Small intestine (tissue), 7 donors: ENCODE results near the gene PML. TPM values are rescaled to one million over a fixed set of nuclear protein-coding genes. Genes with fewer than 3 reads are reported as not detected.

Experiments
- DNase-seq, 2 donors: peaks; one replicate each; pipeline versions ENCODE4 v3.0.0 to v3.0.0-alpha.2; 2013
- FAIRE-seq: peaks from 2 replicates; lab custom pipeline; 2012; peaks lifted over from hg19 to GRCh38; lab: Jason Lieb, UNC
- H3K27ac ChIP-seq, 3 donors: one replicate each; pipeline ENCODE4 v1.5.1; 2013; ENCODE audit warnings: low read length in 2 of 3, mild to moderate bottlenecking in 2 of 3, control low read depth in 1 of 3, inconsistent platforms in 1 of 3, low read depth in 1 of 3, moderate library complexity in 1 of 3
- H3K27me3 ChIP-seq, 3 donors: one replicate each; pipeline ENCODE4 v1.6.1; 2013; ENCODE audit warnings: low read length in 3 of 3, inconsistent platforms in 1 of 3; ENCODE audit not compliant: control insufficient read depth in 3 of 3, insufficient read depth in 3 of 3
- H3K36me3 ChIP-seq, 3 donors: one replicate each; pipeline ENCODE4 v1.6.1; 2013; ENCODE audit warnings: low read length in 3 of 3, inconsistent platforms in 1 of 3, low read depth in 1 of 3, mild to moderate bottlenecking in 1 of 3, moderate library complexity in 1 of 3; ENCODE audit not compliant: control insufficient read depth in 3 of 3, insufficient read depth in 2 of 3
- H3K4me1 ChIP-seq, 3 donors: one replicate each; pipeline ENCODE4 v1.6.1; 2013; ENCODE audit warnings: low read length in 2 of 3, inconsistent platforms in 1 of 3, low read depth in 1 of 3, mild to moderate bottlenecking in 1 of 3, moderate library complexity in 1 of 3; ENCODE audit not compliant: control insufficient read depth in 3 of 3, insufficient read depth in 2 of 3
- H3K4me3 ChIP-seq, 3 donors: one replicate each; pipeline ENCODE4 v1.5.1; 2013; ENCODE audit warnings: low read length in 3 of 3, control low read depth in 1 of 3, inconsistent platforms in 1 of 3, low read depth in 1 of 3, mild to moderate bottlenecking in 1 of 3, moderate library complexity in 1 of 3
- H3K9me3 ChIP-seq, 2 donors: one replicate each; pipeline ENCODE4 v1.6.1; 2013; ENCODE audit warnings: low read depth in 1 of 2, low read length in 1 of 2; ENCODE audit not compliant: control insufficient read depth in 2 of 2, insufficient read depth in 1 of 2
- WGBS, 3 donors: extraction: QIAGEN DNeasy Blood & Tissue Kit; methylation state at CpG; one replicate each; pipeline ENCODE4 v1.1.7; 2013; 5-methylcytosine and 5-hydroxymethylcytosine counted together
- polyA plus RNA-seq, 4 donors: library from polyadenylated mRNA; stranded (reverse) in 3 of 4; unstranded in 1 of 4; fragments of 200-250 nt in 3 of 4; fragments of 120-200 nt in 1 of 4; gene quantifications; one replicate each; pipeline versions ENCODE4 v1.2.1 to v1.2.3, GENCODE V29; 2013
- donor health status: healthy with polysubstance abuse.
- donor health status: control.
- donor health status: control.
- donor health status: Bipolar disorder and iron deficiency.
- donor health status: healthy.

Gene PML
- polyA plus RNA-seq, 4 donors: 16.5 to 31.1 (median 26.1) TPM

- Histone ChIP-seq H3K4me3 (no peak overlapping the region), H3K27ac (peak overlapping the region in 1 of 3 donors; percentile 86), H3K4me1 (peaks cover 3 to 30% (median 19%) of the 10 kb centered on the region in 3 donors), H3K36me3 (peaks cover 0 to 37% (median 0%) of the 10 kb centered on the region in 3 donors), H3K27me3 (no peaks in the 10 kb centered on the region), H3K9me3 (no peaks in the 10 kb centered on the region)
- FAIRE-seq (no peak), DNase-seq (peak in 1 of 2 donors; percentile 62)
- 70 to 78% (median 75%) methylated on average over 9 of the region's 9 CpGs for WGBS, 3 donors
Measured at GRCh38 chr15:73989001-73989798, 5.3 kb upstream of the PML start.

GRCh38 chr15:73990250-73991005 lies 4.1 kb upstream of the PML start:
- DNase-seq (no peak), FAIRE-seq (no peak)
- Histone ChIP-seq H3K9me3 (no peaks in the 10 kb centered on the region), H3K4me3 (no peak overlapping the region), H3K4me1 (peaks cover 3 to 27% (median 17%) of the 10 kb centered on the region in 3 donors), H3K27ac (peak overlapping the region in 2 of 3 donors; percentile 12 to 86), H3K27me3 (no peaks in the 10 kb centered on the region), H3K36me3 (peaks cover 0 to 25% (median 0%) of the 10 kb centered on the region in 3 donors)
- 57 to 62% (median 60%) methylated on average over 9 of the region's 9 CpGs for WGBS, 3 donors

DNA sequence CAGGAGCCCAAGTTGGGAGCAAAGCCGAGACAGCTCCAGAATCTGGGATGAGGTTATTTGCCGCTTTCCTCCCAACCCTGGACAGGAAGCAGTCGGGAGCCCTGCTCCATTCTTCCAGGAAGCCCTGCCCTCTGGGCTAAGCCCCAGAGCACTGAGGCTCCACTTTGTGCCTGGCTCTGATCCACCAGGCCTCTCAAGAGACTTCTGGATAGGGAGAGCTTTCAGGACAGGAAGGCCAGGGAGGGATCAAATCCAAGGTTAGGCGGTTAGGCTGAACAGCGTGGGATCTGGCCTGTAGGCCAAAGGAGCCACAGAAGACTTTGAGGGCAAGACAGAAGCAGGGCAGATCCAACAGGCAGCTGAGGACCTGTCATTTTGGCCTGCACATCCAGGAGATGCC lies 3.3 kb upstream of the PML start:
- DNase-seq: peak in 1 of 2 donors; percentile 32
- WGBS, 3 donors: 43 to 61% (median 51%) methylated on average over 5 of the region's 5 CpGs
- peaks cover 0 to 19% (median 0%) of the 10 kb centered on the region in 3 donors for H3K36me3 ChIP-seq
- peak overlapping the region in 2 of 3 donors; percentile 69 to 79 for H3K4me3 ChIP-seq
- peaks cover 3 to 29% (median 17%) of the 10 kb centered on the region in 3 donors for H3K4me1 ChIP-seq
- no peaks in the 10 kb centered on the region for H3K27me3 ChIP-seq
- peak overlapping the region in 2 of 3 donors; percentile 59 to 86 for H3K27ac ChIP-seq
- no peak for FAIRE-seq
- no peaks in the 10 kb centered on the region for H3K9me3 ChIP-seq

GRCh38 chr15:73991726-73992593 lies 2.6 kb upstream of the PML start, which contains the start of gene STOML1:
STOML1 (minus strand) TSS chr15:73992295; CDS start chr15:73992223, 72 bp downstream.
- H3K27ac ChIP-seq: peak within 1 kb of the TSS; percentile 49 to 86 (median 59)
- peak; percentile 91 to 97 for DNase-seq
- H3K27me3 ChIP-seq: no peaks in the 10 kb centered on the region
- H3K4me1 ChIP-seq: peaks cover 3 to 30% (median 20%) of the 10 kb centered on the region in 3 donors
- FAIRE-seq: no peak
- peaks cover 0 to 13% (median 0%) of the 10 kb centered on the region in 3 donors for H3K36me3 ChIP-seq
- H3K9me3 ChIP-seq: no peaks in the 10 kb centered on the region
- 0 to 1% (median 1%) methylated on average over 47 to 72 of the region's 72 CpGs for WGBS, 3 donors
- H3K4me3 ChIP-seq: peak within 1 kb of the TSS; percentile 69 to 79 (median 72)

- 77 to 82% (median 80%) methylated on average over 5 of the region's 5 CpGs for WGBS, 3 donors
- H3K36me3 ChIP-seq: peaks cover 0 to 12% (median 0%) of the 10 kb centered on the region in 3 donors
- peak overlapping the region in 1 of 3 donors; percentile 86 for H3K27ac ChIP-seq
- FAIRE-seq (no peak), DNase-seq (no peak)
- no peaks in the 10 kb centered on the region for H3K27me3 ChIP-seq
- H3K9me3 ChIP-seq: no peaks in the 10 kb centered on the region
- peak overlapping the region in 1 of 3 donors; percentile 14 for H3K4me3 ChIP-seq
- H3K4me1 ChIP-seq: peaks cover 3 to 30% (median 21%) of the 10 kb centered on the region in 3 donors
Measured at GRCh38 chr15:73992594-73992898, 2.0 kb upstream of the PML start.

- no peak for DNase-seq
Measured at GRCh38 chr15:73993211-73993994, 1.1 kb upstream of the PML start.

GRCh38 chr15:73994912-73995622 lies 551 bp downstream of the PML start:
- no peak for FAIRE-seq
- Histone ChIP-seq H3K27me3 (no peaks in the 10 kb centered on the region), H3K27ac (peak overlapping the region; percentile 80 to 91 (median 81)), H3K9me3 (no peaks in the 10 kb centered on the region), H3K36me3 (peaks cover 6 to 9% (median 8%) of the 10 kb centered on the region in 3 donors), H3K4me3 (peak overlapping the region; percentile 81 to 89 (median 84)), H3K4me1 (peaks cover 3 to 22% (median 7%) of the 10 kb centered on the region in 3 donors)
- DNase-seq: no peak
- 0 to 1% (median 1%) methylated on average over 17 to 18 of the region's 18 CpGs for WGBS, 3 donors

More at GRCh38 chr15:73993211-73993994, 1.1 kb upstream of the PML start:
- Histone ChIP-seq H3K27ac (no peak overlapping the region), H3K4me3 (peak overlapping the region in 1 of 3 donors; percentile 84), H3K4me1 (peaks cover 3 to 30% (median 20%) of the 10 kb centered on the region in 3 donors), H3K36me3 (peaks cover 3 to 15% (median 3%) of the 10 kb centered on the region in 3 donors), H3K9me3 (no peaks in the 10 kb centered on the region), H3K27me3 (no peaks in the 10 kb centered on the region)
- 93 to 94% (median 93%) methylated on average over 10 of the region's 10 CpGs for WGBS, 3 donors
- no peak for FAIRE-seq
